SK-N-SH treated with all-trans-retinoic acid at 6 μM for 48 hours (cell line): Measurements from ENCODE around the gene PTPRO.

ENCODE experiments used
- ARNTL ChIP-seq: fragments of 450-650 bp; formaldehyde crosslinking; IDR thresholded peaks from 2 replicates; pipeline ENCODE4 v1.5.0; 2020; ENCODE audit warnings: low read depth, mild to moderate bottlenecking, moderate library complexity, borderline replicate concordance
- CREB5 ChIP-seq: fragments of 250-450 bp; sonication (Bioruptor Pico); IDR thresholded peaks from 2 replicates; pipeline ENCODE4 v1.5.1; 2020; ENCODE audit warnings: low read depth, mild to moderate bottlenecking, moderate library complexity
- RARB ChIP-seq: fragments of 250-450 bp; sonication (Bioruptor Pico); IDR thresholded peaks from 2 replicates; pipeline ENCODE4 v1.8.0; 2021; ENCODE audit warnings: mild to moderate bottlenecking, moderate library complexity
- SNAI2 ChIP-seq: fragments of 250-450 bp; sonication (Bioruptor Pico); IDR thresholded peaks from 2 replicates; pipeline ENCODE4 v1.5.0; 2020; ENCODE audit warnings: mild to moderate bottlenecking, moderate library complexity
- ZC3H10 ChIP-seq: fragments of 250-450 bp; sonication (Bioruptor Pico); IDR thresholded peaks from 2 replicates; pipeline ENCODE4 v1.5.1; 2021; ENCODE audit warnings: mild to moderate bottlenecking, moderate library complexity
- ZFP3 ChIP-seq: fragments of 250-450 bp; sonication (Bioruptor Pico); IDR thresholded peaks from 2 replicates; pipeline ENCODE4 v1.5.0; 2020; ENCODE audit warnings: mild to moderate bottlenecking, moderate library complexity
- ZFP30 ChIP-seq: fragments of 450-650 bp; formaldehyde crosslinking; IDR thresholded peaks from 2 replicates; pipeline ENCODE4 v1.5.0; 2022; ENCODE audit warnings: mild to moderate bottlenecking, moderate library complexity
- ZNF70 ChIP-seq: fragments of 450-650 bp; formaldehyde crosslinking; IDR thresholded peaks from 2 replicates; pipeline ENCODE4 v1.5.0; 2020; ENCODE audit warnings: mild to moderate bottlenecking, moderate library complexity
- TF ChIP-seq, protein P1 (sequence below): fragments of 250-450 bp; sonication (Bioruptor Pico); IDR thresholded peaks from 2 replicates; pipeline ENCODE4 v1.5.1; 2021; ENCODE audit warnings: mild to moderate bottlenecking, moderate library complexity

DNA sequence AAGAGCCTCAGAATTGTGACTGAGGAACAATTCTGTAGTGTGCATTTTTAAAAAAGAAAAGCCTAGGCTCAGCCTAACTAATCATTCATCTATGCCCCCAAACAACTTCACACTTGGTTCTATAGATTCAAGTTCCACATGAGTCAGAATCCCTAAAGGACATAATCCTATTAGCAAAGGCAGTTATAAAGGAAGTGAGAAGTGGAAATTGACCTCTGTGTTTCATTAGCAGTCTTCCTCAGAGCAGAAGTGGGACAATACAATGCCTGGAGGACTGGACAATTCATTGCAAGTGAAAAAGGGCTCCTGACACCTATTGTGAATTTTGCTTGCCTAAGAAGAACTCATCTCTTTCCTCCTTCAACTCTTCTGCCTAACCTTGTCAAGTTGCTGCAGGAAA lies 222.3 kb downstream of the PTPRO start:
- TF ChIP-seq ZNF70 (CRISPR knock-in tag) (no peak), SNAI2 (no peak), CREB5 (CRISPR knock-in tag) (no peak), ZFP30 (CRISPR knock-in tag) (no peak), ARNTL (CRISPR knock-in tag) (no peak), ZC3H10 (CRISPR knock-in tag) (no peak), ZFP3 (CRISPR knock-in tag) (no peak), RARB (no peak)
- TF ChIP-seq, protein P1, sequence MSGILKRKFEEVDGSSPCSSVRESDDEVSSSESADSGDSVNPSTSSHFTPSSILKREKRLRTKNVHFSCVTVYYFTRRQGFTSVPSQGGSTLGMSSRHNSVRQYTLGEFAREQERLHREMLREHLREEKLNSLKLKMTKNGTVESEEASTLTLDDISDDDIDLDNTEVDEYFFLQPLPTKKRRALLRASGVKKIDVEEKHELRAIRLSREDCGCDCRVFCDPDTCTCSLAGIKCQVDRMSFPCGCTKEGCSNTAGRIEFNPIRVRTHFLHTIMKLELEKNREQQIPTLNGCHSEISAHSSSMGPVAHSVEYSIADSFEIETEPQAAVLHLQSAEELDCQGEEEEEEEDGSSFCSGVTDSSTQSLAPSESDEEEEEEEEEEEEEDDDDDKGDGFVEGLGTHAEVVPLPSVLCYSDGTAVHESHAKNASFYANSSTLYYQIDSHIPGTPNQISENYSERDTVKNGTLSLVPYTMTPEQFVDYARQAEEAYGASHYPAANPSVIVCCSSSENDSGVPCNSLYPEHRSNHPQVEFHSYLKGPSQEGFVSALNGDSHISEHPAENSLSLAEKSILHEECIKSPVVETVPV (CRISPR knock-in tag) = no peak
